SK-N-SH (cell line): ENCODE measurements around the gene OTUD5. TPM values are rescaled to one million over a fixed set of nuclear protein-coding genes. Genes with fewer than 3 reads are reported as not detected.

Experiments
- CTCF ChIA-PET: fragments of 300-600, 350-600 bp; formaldehyde crosslinking; extraction: SDS; loops from one replicate; lab custom pipeline; 2021; lab: Yijun Ruan, JAX
- POLR2A ChIA-PET: fragments of 350-600 bp; sonication (Branson Sonifier 250); formaldehyde crosslinking; extraction: SDS; loops from one replicate; lab custom pipeline; 2020; ENCODE audit warnings: antibody characterized with exemption, inconsistent platforms; lab: Yijun Ruan, JAX
- DNase-seq: peaks from one replicate; pipeline ENCODE4 v3.0.0; 2012
- H2AFZ ChIP-seq: fragments of 200-600 bp; sonication (generic); 2 replicates; pipeline ENCODE4 v1.8.1; 2016; ENCODE audit warnings: antibody characterized with exemption, mild to moderate bottlenecking, low read depth
- H3F3A ChIP-seq: fragments of 200-600 bp; sonication (generic); replicated peaks from 2 replicates; pipeline ENCODE3; 2016; ENCODE audit warnings: antibody characterized with exemption, mild to moderate bottlenecking; ENCODE audit not compliant: insufficient read depth
- H3K27ac ChIP-seq, 2 experiments: fragments of 200-500 bp in 1 of 2; fragments of 200-600 bp in 1 of 2; sonication (Bioruptor generic) in 1 of 2; sonication (generic), shearing (Covaris generic) in 1 of 2; 2 replicates each; pipeline versions ENCODE4 v1.5.1 to v1.6.1; 2014 to 2016; ENCODE audit warnings: low read depth in 2 of 2, inconsistent platforms in 1 of 2, low read length in 1 of 2, mild to moderate bottlenecking in 1 of 2, mixed read lengths in 1 of 2
- H3K27me3 ChIP-seq: fragments of 200-600 bp; sonication (generic), shearing (Covaris generic); 2 replicates; pipeline ENCODE4 v1.6.1; 2016; ENCODE audit warnings: mixed run types; ENCODE audit not compliant: insufficient read depth
- H3K36me3 ChIP-seq, 2 experiments: fragments of 200-500 bp in 1 of 2; fragments of 200-600 bp in 1 of 2; sonication (Bioruptor generic) in 1 of 2; sonication (generic) in 1 of 2; replicated peaks in 1 of 2; 2 replicates each; pipeline versions ENCODE3 to v1.5.1; 2014 to 2016; ENCODE audit warnings: low read length in 1 of 2, mild to moderate bottlenecking in 1 of 2; ENCODE audit not compliant: insufficient read depth in 2 of 2, control insufficient read depth in 1 of 2
- H3K4me1 ChIP-seq, 2 experiments: fragments of 200-500 bp in 1 of 2; fragments of 200-600 bp in 1 of 2; sonication (Bioruptor generic) in 1 of 2; sonication (generic), shearing (Covaris generic) in 1 of 2; 2 replicates each; pipeline versions ENCODE4 v1.5.1 to v1.6.1; 2014 to 2016; ENCODE audit warnings: low read depth in 1 of 2, low read length in 1 of 2, mixed run types in 1 of 2; ENCODE audit not compliant: insufficient read depth in 2 of 2, control insufficient read depth in 1 of 2
- H3K4me2 ChIP-seq: fragments of 200-600 bp; sonication (generic), shearing (Covaris generic); 2 replicates; pipeline ENCODE4 v1.6.1; 2017; ENCODE audit warnings: mixed run types
- H3K4me3 ChIP-seq, 2 experiments: fragments of 200-500 bp in 1 of 2; fragments of 200-600 bp in 1 of 2; sonication (Bioruptor generic) in 1 of 2; sonication (generic), shearing (Covaris generic) in 1 of 2; 2 replicates each; pipeline versions ENCODE4 v1.5.1 to v1.8.1; 2014 to 2016; ENCODE audit warnings: low read depth in 2 of 2, inconsistent platforms in 1 of 2, low read length in 1 of 2, mild to moderate bottlenecking in 1 of 2, mixed read lengths in 1 of 2, moderate library complexity in 1 of 2
- H3K79me2 ChIP-seq: fragments of 200-600 bp; sonication (generic); 2 replicates; pipeline ENCODE4 v1.8.1; 2017; ENCODE audit warnings: mild to moderate bottlenecking; ENCODE audit not compliant: insufficient read depth
- H3K9ac ChIP-seq: fragments of 200-600 bp; sonication (generic); 2 replicates; pipeline ENCODE4 v1.6.1; 2017; ENCODE audit warnings: mixed run types
- H3K9me2 ChIP-seq: fragments of 200-600 bp; sonication (generic); 2 replicates; pipeline ENCODE4 v1.6.1; 2017; ENCODE audit warnings: mixed run types
- H3K9me3 ChIP-seq: fragments of 200-600 bp; sonication (generic); 2 replicates; pipeline ENCODE4 v1.6.1; 2017; ENCODE audit warnings: mixed run types, mild to moderate bottlenecking, moderate library complexity
- H4K20me1 ChIP-seq: fragments of 200-600 bp; sonication (generic); 2 replicates; pipeline ENCODE4 v1.6.1; 2017; ENCODE audit warnings: mild to moderate bottlenecking, mixed run types; ENCODE audit not compliant: insufficient read depth
- EP300 ChIP-seq, 2 experiments: IDR thresholded peaks; 2 replicates each; pipeline versions ENCODE4 v1.4.0 to v1.6.1; 2012; ENCODE audit warnings: borderline replicate concordance in 1 of 2, low read depth in 1 of 2, low read length in 1 of 2
- JUND ChIP-seq: IDR thresholded peaks from 2 replicates; pipeline ENCODE4 v1.4.0; 2012
- MEF2A ChIP-seq: IDR thresholded peaks from 2 replicates; pipeline ENCODE4 v1.4.0; 2012; ENCODE audit warnings: low read depth, borderline replicate concordance
- MXI1 ChIP-seq: IDR thresholded peaks from 2 replicates; pipeline ENCODE4 v1.6.1; 2012; ENCODE audit warnings: mild to moderate bottlenecking, low read depth, low read length, improper control_type of control experiment
- NFIC ChIP-seq: IDR thresholded peaks from 2 replicates; pipeline ENCODE4 v1.4.0; 2012; ENCODE audit warnings: borderline replicate concordance
- RAD21 ChIP-seq: IDR thresholded peaks from 2 replicates; pipeline ENCODE4 v1.6.1; 2012; ENCODE audit warnings: mild to moderate bottlenecking, low read length
- RFX5 ChIP-seq: IDR thresholded peaks from 2 replicates; pipeline ENCODE4 v1.6.1; 2012; ENCODE audit warnings: mild to moderate bottlenecking, improper control_type of control experiment, low read length
- TAF1 ChIP-seq: IDR thresholded peaks from 2 replicates; pipeline ENCODE4 v1.6.1; 2012; ENCODE audit warnings: low read depth, mild to moderate bottlenecking, low read length, moderate library complexity, borderline replicate concordance
- TEAD4 ChIP-seq: IDR thresholded peaks from 2 replicates; pipeline ENCODE4 v1.4.0; 2012; ENCODE audit warnings: mild to moderate bottlenecking, borderline replicate concordance; ENCODE audit not compliant: insufficient read depth
- WGBS: methylation state at CpG from one replicate; pipeline ENCODE4 v1.1.6; 2017; ENCODE audit warnings: low lambda C conversion rate; 5-methylcytosine and 5-hydroxymethylcytosine counted together
- polyA plus RNA-seq, 3 experiments: library from polyadenylated mRNA; depleted of rRNA; stranded (reverse); fragments of >200 nt; gene quantifications; 2 replicates each; pipeline ENCODE4 v1.2.3, GENCODE V29; 2012
- TF ChIP-seq, protein P1 (sequence below): IDR thresholded peaks from 2 replicates; pipeline ENCODE4 v1.4.0; 2012; ENCODE audit warnings: low read depth, borderline replicate concordance
- TF ChIP-seq, protein P2 (sequence below): IDR thresholded peaks from 2 replicates; pipeline ENCODE4 v1.4.0; 2012; ENCODE audit warnings: low read depth
- TF ChIP-seq, protein P3 (sequence below): fragments of 200-600 bp; sonication (generic); IDR thresholded peaks from 2 replicates; pipeline ENCODE4 v1.6.1; 2017; ENCODE audit warnings: antibody characterized with exemption, mild to moderate bottlenecking, moderate library complexity
- TF ChIP-seq, protein P4 (sequence below): IDR thresholded peaks from 2 replicates; pipeline ENCODE4; 2012
- TF ChIP-seq, protein P5 (sequence below): IDR thresholded peaks from 2 replicates; pipeline ENCODE4 v1.6.1; 2012; ENCODE audit warnings: mild to moderate bottlenecking, low read depth, low read length, moderate library complexity

The OTUD5 gene
- polyA plus RNA-seq, 1 of the 3 experiments (the other 2 are of a cell fraction) = 90.4 TPM

DNA sequence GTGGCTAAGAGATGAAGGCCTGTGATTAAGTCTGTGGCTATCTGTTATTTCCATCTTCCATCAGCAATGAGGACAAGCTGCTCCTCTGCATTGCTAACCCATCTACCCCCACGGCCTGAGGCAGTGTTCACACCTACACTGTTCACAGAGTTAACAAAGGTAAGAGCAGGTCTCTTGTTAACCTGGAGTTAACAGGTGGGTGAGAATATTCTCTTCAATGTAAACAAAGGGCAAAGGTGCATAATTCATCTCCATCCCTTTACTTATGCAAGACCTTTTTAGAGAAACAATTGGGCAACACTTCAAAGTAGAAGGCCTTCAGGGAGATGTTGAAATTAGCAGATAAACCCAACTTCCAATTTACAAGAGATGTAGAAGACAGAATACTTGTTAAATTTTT, 48.8 kb downstream of the OTUD5 start (continued):
- TF ChIP-seq, protein P1, sequence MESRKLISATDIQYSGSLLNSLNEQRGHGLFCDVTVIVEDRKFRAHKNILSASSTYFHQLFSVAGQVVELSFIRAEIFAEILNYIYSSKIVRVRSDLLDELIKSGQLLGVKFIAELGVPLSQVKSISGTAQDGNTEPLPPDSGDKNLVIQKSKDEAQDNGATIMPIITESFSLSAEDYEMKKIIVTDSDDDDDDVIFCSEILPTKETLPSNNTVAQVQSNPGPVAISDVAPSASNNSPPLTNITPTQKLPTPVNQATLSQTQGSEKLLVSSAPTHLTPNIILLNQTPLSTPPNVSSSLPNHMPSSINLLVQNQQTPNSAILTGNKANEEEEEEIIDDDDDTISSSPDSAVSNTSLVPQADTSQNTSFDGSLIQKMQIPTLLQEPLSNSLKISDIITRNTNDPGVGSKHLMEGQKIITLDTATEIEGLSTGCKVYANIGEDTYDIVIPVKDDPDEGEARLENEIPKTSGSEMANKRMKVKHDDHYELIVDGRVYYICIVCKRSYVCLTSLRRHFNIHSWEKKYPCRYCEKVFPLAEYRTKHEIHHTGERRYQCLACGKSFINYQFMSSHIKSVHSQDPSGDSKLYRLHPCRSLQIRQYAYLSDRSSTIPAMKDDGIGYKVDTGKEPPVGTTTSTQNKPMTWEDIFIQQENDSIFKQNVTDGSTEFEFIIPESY = no peak
- TF ChIP-seq RFX5 = no peak
- TF ChIP-seq, protein P2, sequence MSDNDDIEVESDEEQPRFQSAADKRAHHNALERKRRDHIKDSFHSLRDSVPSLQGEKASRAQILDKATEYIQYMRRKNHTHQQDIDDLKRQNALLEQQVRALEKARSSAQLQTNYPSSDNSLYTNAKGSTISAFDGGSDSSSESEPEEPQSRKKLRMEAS = no peak

DNA sequence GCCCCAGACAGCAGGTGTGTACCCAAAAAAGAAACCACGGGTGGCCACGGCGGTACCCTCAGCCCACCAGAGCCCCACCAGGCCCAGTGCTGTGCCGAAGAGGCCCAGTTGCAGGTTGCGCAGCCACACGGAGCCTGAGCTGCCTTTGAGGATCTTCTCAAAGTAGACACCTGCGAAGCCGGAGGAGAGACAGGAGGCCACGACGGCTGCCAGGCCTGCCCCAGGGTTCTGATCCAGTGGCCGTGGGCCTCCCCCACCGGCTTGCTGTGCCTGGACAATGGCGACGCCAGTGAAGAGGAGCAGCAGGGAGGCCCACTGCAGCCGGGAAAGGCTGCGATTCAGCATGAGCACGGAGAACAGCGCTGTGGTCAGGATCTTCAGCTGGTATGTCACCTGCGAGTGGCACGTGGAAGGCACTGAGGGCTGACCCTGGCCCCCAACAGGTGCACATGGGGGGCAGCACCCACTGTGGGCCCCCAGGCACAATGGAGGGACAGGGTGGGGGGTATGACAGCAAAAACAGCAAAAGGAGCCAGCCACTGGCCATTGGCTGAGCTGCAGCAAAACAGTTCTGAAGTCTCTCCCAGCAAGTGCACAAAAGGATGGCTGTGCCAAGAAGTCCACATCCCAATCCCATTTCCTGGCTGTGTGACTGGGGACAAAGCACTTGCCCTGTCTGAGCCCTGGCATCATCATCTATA, 52.2 kb downstream of the OTUD5 start:
- H2AFZ ChIP-seq = no peak overlapping the region
- peaks cover 8 to 51% of the 10 kb centered on the region in 2 experiments for H3K36me3 ChIP-seq
- TF ChIP-seq EP300 (IDR thresholded peaks at IDR 0.05; ENCODE audit: borderline replicate concordance in 1 of 2, low read depth in 1 of 2, low read length in 1 of 2) (no peak), RAD21 (no peak), TEAD4 (no peak), NFIC (no peak), MEF2A (no peak), TAF1 (no peak), MXI1 (no peak), JUND (no peak)
- TF ChIP-seq, protein P3, sequence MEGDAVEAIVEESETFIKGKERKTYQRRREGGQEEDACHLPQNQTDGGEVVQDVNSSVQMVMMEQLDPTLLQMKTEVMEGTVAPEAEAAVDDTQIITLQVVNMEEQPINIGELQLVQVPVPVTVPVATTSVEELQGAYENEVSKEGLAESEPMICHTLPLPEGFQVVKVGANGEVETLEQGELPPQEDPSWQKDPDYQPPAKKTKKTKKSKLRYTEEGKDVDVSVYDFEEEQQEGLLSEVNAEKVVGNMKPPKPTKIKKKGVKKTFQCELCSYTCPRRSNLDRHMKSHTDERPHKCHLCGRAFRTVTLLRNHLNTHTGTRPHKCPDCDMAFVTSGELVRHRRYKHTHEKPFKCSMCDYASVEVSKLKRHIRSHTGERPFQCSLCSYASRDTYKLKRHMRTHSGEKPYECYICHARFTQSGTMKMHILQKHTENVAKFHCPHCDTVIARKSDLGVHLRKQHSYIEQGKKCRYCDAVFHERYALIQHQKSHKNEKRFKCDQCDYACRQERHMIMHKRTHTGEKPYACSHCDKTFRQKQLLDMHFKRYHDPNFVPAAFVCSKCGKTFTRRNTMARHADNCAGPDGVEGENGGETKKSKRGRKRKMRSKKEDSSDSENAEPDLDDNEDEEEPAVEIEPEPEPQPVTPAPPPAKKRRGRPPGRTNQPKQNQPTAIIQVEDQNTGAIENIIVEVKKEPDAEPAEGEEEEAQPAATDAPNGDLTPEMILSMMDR = no peak
- TF ChIP-seq, protein P4, sequence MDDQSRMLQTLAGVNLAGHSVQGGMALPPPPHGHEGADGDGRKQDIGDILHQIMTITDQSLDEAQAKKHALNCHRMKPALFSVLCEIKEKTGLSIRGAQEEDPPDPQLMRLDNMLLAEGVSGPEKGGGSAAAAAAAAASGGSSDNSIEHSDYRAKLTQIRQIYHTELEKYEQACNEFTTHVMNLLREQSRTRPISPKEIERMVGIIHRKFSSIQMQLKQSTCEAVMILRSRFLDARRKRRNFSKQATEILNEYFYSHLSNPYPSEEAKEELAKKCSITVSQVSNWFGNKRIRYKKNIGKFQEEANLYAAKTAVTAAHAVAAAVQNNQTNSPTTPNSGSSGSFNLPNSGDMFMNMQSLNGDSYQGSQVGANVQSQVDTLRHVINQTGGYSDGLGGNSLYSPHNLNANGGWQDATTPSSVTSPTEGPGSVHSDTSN = no peak
- TF ChIP-seq, protein P2 = no peak
- TF ChIP-seq, protein P5, sequence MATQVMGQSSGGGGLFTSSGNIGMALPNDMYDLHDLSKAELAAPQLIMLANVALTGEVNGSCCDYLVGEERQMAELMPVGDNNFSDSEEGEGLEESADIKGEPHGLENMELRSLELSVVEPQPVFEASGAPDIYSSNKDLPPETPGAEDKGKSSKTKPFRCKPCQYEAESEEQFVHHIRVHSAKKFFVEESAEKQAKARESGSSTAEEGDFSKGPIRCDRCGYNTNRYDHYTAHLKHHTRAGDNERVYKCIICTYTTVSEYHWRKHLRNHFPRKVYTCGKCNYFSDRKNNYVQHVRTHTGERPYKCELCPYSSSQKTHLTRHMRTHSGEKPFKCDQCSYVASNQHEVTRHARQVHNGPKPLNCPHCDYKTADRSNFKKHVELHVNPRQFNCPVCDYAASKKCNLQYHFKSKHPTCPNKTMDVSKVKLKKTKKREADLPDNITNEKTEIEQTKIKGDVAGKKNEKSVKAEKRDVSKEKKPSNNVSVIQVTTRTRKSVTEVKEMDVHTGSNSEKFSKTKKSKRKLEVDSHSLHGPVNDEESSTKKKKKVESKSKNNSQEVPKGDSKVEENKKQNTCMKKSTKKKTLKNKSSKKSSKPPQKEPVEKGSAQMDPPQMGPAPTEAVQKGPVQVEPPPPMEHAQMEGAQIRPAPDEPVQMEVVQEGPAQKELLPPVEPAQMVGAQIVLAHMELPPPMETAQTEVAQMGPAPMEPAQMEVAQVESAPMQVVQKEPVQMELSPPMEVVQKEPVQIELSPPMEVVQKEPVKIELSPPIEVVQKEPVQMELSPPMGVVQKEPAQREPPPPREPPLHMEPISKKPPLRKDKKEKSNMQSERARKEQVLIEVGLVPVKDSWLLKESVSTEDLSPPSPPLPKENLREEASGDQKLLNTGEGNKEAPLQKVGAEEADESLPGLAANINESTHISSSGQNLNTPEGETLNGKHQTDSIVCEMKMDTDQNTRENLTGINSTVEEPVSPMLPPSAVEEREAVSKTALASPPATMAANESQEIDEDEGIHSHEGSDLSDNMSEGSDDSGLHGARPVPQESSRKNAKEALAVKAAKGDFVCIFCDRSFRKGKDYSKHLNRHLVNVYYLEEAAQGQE = no peak
- TF ChIP-seq, protein P1 = no peak
- 0 out of 2 replicates have a peak, but pooled peaks cover 13% of the 10 kb centered on the region for H4K20me1 ChIP-seq
- peaks cover 26% of the 10 kb centered on the region for H3K79me2 ChIP-seq
- H3K9me3 ChIP-seq = no peaks in the 10 kb centered on the region
- H3K9me2 ChIP-seq = no peaks in the 10 kb centered on the region
- no peaks in the 10 kb centered on the region for H3K27me3 ChIP-seq
- H3K4me2 ChIP-seq = no peak overlapping the region
- H3K9ac ChIP-seq = no peak overlapping the region
- 98% methylated on average over 8 of the region's 20 CpGs for WGBS
- no peak for DNase-seq
- H3K4me1 ChIP-seq = peaks cover 0 to 7% of the 10 kb centered on the region in 2 experiments; a peak in 1 of 4 replicates
- H3F3A ChIP-seq = peaks cover 3% of the 10 kb centered on the region
- no peak overlapping the region for H3K27ac ChIP-seq
- POLR2A ChIA-PET = no interaction called here
- CTCF ChIA-PET = no interaction called here
- no peak overlapping the region for H3K4me3 ChIP-seq
